ENCODE results near the gene RNF224.

The RNF224 gene

GRCh38 chr9:137275203-137275587, 47.9 kb downstream of the RNF224 start:
- no peak for DNase-seq

- no peak for DNase-seq
Observed at GRCh38 chr9:137275588-137276472, 48.5 kb downstream of the RNF224 start.

GRCh38 chr9:137276473-137277328, 49.4 kb downstream of the RNF224 start:
- peak; percentile 52 for DNase-seq

GRCh38 chr9:137277329-137278041, 50.2 kb downstream of the RNF224 start, which contains the start of gene TOR4A:
Gene TOR4A (plus strand): TSS chr9:137277726. CDS start chr9:137278690, 964 bp downstream.
- DNase-seq, result peak; percentile 60

- no peak for DNase-seq
Observed at GRCh38 chr9:137278061-137278701, 50.9 kb downstream of the RNF224 start.
